ENCODE results near the gene TBC1D4.
"Not testable (repeated sequence)": the region's sequence is repeated elsewhere in the genome, so short reads cannot be mapped to it uniquely, and the experiment has no call there.

TBC1D4 gene

DNA sequence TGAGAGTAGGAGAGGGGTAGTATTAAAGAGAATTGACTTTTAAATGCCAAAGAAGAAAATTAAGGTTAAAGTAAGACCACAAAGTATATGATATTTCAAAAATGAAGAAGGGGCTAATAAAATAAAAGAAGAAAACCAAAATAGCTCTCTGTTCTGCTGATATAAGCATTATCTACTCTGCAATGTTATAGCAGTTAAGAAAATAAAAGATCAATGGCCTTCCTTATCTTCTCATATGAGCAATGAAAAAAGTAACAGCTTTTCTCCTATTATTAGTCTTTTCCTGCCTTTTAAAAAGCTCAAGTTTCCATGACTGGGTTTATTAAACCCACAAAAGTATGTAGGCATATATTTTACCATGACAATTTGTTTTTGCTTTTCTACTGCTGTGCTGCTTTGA lies 126.4 kb downstream of the TBC1D4 start:
- TF ChIP-seq, protein P1, sequence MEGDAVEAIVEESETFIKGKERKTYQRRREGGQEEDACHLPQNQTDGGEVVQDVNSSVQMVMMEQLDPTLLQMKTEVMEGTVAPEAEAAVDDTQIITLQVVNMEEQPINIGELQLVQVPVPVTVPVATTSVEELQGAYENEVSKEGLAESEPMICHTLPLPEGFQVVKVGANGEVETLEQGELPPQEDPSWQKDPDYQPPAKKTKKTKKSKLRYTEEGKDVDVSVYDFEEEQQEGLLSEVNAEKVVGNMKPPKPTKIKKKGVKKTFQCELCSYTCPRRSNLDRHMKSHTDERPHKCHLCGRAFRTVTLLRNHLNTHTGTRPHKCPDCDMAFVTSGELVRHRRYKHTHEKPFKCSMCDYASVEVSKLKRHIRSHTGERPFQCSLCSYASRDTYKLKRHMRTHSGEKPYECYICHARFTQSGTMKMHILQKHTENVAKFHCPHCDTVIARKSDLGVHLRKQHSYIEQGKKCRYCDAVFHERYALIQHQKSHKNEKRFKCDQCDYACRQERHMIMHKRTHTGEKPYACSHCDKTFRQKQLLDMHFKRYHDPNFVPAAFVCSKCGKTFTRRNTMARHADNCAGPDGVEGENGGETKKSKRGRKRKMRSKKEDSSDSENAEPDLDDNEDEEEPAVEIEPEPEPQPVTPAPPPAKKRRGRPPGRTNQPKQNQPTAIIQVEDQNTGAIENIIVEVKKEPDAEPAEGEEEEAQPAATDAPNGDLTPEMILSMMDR (conservative IDR thresholded peaks at IDR 0.05; ENCODE audit: control insufficient read depth, insufficient read depth, low read depth, low read length) = no peak
- H3K4me3 ChIP-seq (ENCODE audit: control insufficient read depth, low read depth, low read length) = no peak overlapping the region
- no peak for DNase-seq (ENCODE audit: low read depth)

DNA sequence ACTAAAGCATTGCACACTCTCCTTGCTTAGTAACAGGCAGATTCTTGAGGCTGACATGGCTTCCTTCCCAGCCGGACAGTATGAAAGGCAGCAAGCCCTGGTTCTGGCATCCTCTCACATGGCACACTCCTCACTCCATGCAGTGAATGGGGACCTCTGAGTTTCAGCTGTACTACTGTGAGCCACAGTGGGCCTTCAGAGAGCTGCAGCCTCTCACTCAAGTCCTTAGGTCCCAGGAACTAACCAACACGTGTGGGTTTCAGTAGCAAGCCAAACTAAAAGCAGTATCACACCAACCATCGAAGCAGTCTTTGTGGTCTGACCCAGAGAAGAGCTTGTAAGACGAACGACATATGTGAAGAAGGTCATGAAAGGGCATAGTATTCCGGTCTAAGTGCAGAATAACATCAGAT lies 128.2 kb downstream of the TBC1D4 start:
- TF ChIP-seq, protein P1 (conservative IDR thresholded peaks at IDR 0.05; ENCODE audit: control insufficient read depth, insufficient read depth, low read depth, low read length) = no peak
- peak; percentile 18 for DNase-seq (ENCODE audit: low read depth)
- no peak overlapping the region for H3K4me3 ChIP-seq (ENCODE audit: control insufficient read depth, low read depth, low read length)

DNA sequence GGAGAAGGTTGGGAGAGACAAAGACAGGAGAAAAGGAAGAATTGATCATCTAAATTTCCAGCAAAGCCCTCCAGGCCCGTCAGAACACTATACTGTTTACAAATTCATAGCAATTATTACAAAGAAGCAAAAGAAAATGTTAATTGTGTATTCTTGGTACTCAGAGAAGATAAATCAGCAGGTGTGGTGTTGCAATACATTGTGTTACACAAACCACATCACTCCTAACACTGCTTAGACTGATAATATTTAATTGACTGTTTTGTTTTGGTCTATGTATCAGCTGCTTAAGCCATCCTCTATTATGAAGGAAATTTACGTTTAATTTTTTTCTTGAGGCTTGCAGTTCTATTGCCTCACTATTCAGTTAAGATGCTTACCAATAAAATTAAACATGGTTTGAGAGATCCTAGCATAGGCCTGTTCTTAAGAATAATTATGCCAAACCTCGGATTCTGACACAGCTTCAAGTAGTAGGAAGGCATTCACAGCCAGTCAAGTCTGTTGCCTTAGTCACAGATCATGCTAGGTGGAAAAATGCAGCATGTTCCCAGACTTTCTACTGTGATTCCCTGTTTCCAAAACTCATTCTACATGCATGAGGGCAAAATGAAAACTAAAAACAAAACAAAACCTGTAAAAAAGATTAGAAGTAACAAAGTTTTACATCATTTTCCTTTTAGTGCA lies 129.2 kb downstream of the TBC1D4 start:
- no peak overlapping the region for H3K4me3 ChIP-seq (ENCODE audit: control insufficient read depth, low read depth, low read length)
- TF ChIP-seq, protein P1 (conservative IDR thresholded peaks at IDR 0.05; ENCODE audit: control insufficient read depth, insufficient read depth, low read depth, low read length) = no peak
- no peak for DNase-seq (ENCODE audit: low read depth)

DNA sequence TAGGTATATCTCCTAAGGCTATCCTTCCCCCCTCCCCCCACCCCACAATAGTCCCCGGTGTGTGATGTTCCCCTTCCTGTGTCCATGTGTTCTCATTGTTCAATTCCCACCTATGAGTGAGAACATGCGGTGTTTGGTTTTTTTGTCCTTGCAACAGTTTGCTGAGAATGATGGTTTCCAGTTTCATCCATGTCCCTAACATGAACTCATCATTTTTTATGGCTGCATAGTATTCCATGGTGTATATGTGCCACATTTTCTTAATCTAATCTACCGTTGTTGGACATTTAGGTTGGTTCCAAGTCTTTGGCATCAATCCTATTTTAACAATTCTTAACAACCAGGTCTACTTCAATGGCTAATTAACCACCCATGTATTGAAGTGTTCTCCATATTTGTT lies 130.4 kb downstream of the TBC1D4 start:
- not testable (repeated sequence) for DNase-seq (ENCODE audit: low read depth); H3K4me3 ChIP-seq (ENCODE audit: control insufficient read depth, low read depth, low read length)

DNA sequence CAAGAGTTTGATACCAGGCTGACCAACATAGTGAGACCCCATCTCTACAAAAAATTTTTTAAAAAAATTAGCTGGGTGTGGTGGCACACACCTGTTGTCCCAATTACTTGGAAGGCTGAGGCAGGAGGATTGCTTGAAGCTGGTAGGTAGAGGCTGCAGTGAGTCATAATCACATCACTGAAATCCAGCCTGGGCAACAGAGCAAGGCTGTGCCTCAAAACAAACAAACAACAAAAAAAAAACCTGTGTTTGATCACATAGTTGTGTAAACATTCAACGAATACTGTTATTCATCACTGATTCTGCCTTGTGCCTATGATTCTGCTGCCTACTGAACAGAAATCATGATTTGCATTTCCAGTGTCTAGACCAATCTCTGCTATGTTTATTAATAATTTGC lies 134.0 kb downstream of the TBC1D4 start:
- DNase-seq (ENCODE audit: low read depth) = no peak
- TF ChIP-seq, protein P1 (conservative IDR thresholded peaks at IDR 0.05; ENCODE audit: control insufficient read depth, insufficient read depth, low read depth, low read length) = no peak

DNA sequence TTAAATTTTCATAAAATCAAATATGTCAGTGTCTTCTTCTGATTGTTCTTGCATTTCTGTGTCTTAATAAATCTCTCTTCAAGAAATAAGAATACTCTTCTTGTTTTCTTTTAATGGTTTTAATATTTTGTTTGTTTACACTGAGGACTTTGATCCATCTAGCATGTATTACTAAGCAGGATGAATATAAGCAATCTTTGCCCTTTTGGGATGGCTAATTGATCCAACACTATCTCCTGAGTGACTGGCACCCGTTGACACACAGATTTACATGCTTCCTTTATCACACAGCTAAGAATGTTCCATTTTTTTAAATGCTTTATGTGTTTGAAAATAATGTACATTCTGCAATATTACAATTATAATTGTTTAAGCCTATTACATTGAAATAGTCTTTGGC lies 134.5 kb downstream of the TBC1D4 start:
- no peak for DNase-seq (ENCODE audit: low read depth)
- no peak overlapping the region for H3K4me3 ChIP-seq (ENCODE audit: control insufficient read depth, low read depth, low read length)
- TF ChIP-seq, protein P1 (conservative IDR thresholded peaks at IDR 0.05; ENCODE audit: control insufficient read depth, insufficient read depth, low read depth, low read length) = no peak

More for the DNA sequence above, 134.0 kb downstream of the TBC1D4 start:
- H3K4me3 ChIP-seq (ENCODE audit: control insufficient read depth, low read depth, low read length) = no peak overlapping the region

DNA sequence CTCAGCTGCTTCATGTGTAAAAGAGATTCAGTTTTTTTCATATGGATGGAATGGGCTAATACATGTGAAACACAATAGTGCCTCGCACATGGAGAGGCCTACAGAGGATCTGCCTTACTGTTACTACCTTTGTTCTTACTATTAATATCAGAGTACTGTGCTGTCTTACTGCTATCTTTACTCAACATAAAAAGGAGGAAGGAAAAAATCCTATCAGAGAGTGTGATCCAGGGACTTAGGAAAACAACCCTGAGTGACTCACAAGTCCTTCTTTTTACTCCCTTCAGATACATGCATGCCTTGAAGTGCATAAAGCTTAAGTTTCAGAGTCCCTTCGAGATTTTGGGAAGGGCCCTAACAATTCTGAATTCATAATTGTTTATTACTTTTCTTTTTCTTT lies 136.8 kb downstream of the TBC1D4 start:
- TF ChIP-seq, protein P1 (conservative IDR thresholded peaks at IDR 0.05; ENCODE audit: control insufficient read depth, insufficient read depth, low read depth, low read length) = no peak
- DNase-seq (ENCODE audit: low read depth) = peak; percentile 17
- H3K4me3 ChIP-seq (ENCODE audit: control insufficient read depth, low read depth, low read length) = no peak overlapping the region
